Posterior vena cava (tissue), 2 donors: ENCODE data around the gene NEBL. TPM values are rescaled to one million over a fixed set of nuclear protein-coding genes. Genes with fewer than 3 reads are reported as not detected.

Source experiments
- DNase-seq: peaks from one replicate; pipeline ENCODE4 v3.0.0-alpha.2; 2020; ENCODE audit warnings: low spot score
- intact Hi-C, 2 donors: fragments of 100-400 bp; cut with DNase I; formaldehyde crosslinking; loops; one replicate each; pipeline versions ENCODE4 v1.14.1 to v1.14.2; 2022 to 2023
- total RNA-seq, 2 donors: library from RNA; stranded (reverse); fragmentation: NEBNext Ultra II Directional; extraction: Animal tissue kit (Norgen Biotek cat#: 25700); gene quantifications; one replicate each; pipeline ENCODE4 v1.2.1, GENCODE V29; 2021
- donor health status: DM: yes; HTN: yes; CAD: no.
- donor health status: DM: yes; HTN: yes; CAD: no.

Gene NEBL
- total RNA-seq, 2 donors from 2014 or later, result 3.1 to 3.5 TPM

GRCh38 chr10:20911626-20912025 lies 14.5 kb upstream of the NEBL start:
- intact Hi-C loops, result no loop called here
- DNase-seq, result no peak

DNA sequence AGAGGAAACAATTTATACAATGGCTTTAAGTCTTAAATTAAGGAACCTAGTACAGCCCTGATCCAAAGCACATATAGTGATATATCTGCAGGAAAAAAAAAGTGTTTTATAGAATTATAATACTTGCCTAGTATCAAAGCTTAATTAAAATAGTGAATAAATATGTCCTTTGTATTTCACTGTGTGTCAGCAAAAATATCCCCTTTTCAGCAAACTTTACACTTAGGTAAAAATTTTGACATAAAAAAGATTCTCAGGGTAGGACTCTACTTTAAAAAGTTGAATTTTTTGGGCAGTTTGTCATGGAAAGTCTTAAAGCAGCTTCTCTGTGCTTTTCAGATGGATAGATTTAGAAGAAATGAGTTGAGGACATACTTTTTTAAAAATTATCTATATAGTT lies 12.7 kb upstream of the NEBL start:
- intact Hi-C loops, result no loop called here

DNA sequence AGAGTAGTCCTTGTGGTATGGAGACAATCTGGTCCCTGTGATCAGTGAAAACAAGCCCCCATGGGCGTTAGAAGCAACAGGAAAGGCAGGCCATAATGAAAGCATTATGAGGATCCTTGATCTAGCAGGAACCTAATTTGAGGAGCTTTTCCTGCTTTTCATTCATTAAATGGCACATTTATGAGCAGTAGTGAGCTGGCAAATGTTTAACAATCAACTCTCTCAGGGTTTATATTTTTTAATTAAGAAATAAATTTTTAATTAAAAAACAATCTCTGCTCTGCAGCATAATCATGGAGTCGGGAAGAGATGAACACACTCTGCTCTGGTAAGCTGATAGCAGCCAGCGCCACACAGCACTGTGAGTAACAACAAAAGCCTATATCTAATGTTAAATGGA lies 11.3 kb upstream of the NEBL start:
- no peak for DNase-seq
- intact Hi-C loops, result no loop called here

More for the DNA sequence above, 12.7 kb upstream of the NEBL start:
- no peak for DNase-seq

GRCh38 chr10:20903635-20904390 lies 6.7 kb upstream of the NEBL start:
- intact Hi-C loops, result no loop called here
- DNase-seq, result no peak

- intact Hi-C loops, result no loop called here
- no peak for DNase-seq
Observed at GRCh38 chr10:20901110-20901509, 4.0 kb upstream of the NEBL start.

GRCh38 chr10:20898866-20899535 lies 1.9 kb upstream of the NEBL start:
- intact Hi-C loops, result no loop called here
- no peak for DNase-seq

GRCh38 chr10:20893297-20893696 lies 3.8 kb downstream of the NEBL start:
- intact Hi-C loops, result no loop called here

DNA sequence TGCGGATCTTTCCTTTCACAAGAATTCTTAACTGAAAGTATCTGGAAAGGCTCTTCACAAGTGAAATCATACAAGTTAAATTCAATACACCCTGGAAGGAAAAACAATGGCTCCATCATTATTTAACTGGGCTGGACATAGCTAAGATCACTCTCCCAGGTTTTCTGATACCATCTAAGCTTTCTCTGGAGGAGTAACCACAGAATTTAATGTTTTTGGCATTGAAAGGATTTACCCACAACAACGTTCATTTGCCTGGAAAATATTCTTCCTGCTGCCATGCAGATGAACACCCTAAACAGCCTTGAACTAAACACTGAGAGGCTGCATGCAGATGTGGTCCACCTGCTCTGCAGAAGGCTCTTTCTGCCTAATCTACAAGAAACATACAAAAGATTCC lies 4.3 kb downstream of the NEBL start:
- no peak for DNase-seq
- intact Hi-C loops, result no loop called here

More at GRCh38 chr10:20893297-20893696, 3.8 kb downstream of the NEBL start:
- DNase-seq, result no peak

- no peak for DNase-seq
- intact Hi-C loops, result no loop called here
Observed at GRCh38 chr10:20892011-20892585, 5.0 kb downstream of the NEBL start.

GRCh38 chr10:20891338-20891714 lies 5.8 kb downstream of the NEBL start:
- intact Hi-C loops, result no loop called here
- DNase-seq, result no peak

DNA sequence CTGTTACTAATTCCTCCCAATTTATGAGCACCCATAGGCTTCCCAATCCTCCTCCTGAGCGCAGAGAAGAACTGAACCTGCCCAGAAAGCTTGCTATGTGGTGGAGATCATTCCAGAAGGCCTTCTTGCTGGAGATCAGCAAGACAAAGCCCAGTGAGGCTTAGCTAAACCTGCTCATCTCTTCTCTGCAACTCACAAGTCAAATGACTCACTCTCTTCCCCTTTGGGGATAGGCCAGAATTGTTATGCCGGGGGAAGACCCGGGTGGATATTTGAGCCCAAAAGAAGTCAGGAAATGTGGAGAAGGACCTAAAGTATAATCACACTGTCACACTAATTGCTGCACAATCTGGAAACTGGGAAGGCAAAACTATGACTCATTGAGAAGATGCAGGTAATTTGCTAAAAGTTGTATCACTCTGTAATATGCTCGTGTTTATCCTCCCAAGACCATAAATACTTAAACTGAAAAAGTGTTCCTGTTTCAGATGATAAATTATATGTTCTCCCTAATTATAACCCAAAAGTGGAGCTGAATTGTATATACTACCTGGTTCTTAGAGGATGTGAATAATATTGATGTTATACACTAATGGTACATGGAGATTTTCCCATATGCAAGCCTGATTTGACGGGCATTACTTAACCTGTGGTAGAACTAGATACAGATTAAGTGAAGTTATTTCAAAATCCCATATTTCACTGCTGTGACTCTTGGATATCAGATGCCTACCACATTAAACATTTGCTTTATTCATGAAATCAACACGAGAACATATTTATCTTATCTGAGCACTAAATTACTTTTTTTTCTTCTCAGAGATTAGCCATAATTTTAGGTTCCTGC lies 6.4 kb downstream of the NEBL start:
- intact Hi-C loops, result no loop called here
- no peak for DNase-seq

DNA sequence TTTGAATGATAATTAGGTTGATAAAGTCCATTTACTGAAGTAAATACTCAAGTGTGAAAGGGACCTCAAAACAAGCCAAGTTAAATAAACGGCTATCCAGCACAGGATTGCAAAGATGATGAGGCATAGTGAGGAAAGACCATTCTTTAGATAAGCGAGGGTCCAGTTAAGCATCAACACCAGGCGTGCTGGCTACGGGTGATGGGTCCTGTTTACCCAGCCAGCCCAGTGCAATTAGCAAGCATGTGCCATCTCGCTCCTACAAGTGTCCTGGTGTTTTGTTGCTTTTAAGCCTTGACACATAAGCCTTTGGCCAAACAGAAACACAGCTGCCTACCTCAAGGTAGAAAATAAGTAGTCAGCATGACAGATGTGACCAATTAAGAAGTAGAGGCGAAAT lies 7.1 kb downstream of the NEBL start:
- intact Hi-C loops, result no loop called here
- no peak for DNase-seq

DNA sequence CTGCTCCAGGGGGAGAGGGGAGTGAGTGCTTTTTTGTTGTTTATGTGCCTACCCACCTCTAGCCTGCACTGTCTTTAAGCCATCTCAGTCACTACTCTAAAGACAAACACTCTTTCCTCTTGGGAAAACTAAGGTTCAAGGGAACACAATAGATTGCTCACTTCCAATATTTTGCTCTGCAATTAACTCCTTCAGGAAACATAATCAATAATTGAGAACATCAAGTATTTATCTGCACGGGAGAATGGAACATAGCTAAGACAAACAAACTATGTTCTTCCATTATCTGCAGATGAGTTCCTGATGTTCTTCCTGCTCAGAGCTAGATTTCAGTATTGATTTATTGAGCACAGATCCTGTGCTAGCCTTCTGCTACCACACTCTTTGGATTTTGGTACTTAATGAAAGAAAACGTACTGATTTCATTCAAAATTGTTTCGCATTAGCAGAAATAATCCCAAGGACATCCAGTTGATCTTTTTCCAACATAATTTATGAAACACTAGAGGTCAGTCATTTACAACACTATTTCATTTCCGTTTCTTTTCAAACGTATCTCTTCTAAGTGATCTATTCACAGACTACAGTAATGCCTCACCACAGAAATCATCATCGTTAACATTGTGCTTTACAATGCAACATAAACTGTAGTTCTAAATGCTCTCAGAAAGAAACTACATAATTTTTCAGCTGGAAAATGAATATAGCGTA lies 8.3 kb downstream of the NEBL start:
- no peak for DNase-seq
- intact Hi-C loops, result no loop called here

GRCh38 chr10:20887706-20888555 lies 9.2 kb downstream of the NEBL start:
- DNase-seq, result no peak
- intact Hi-C loops, result no loop called here

DNA sequence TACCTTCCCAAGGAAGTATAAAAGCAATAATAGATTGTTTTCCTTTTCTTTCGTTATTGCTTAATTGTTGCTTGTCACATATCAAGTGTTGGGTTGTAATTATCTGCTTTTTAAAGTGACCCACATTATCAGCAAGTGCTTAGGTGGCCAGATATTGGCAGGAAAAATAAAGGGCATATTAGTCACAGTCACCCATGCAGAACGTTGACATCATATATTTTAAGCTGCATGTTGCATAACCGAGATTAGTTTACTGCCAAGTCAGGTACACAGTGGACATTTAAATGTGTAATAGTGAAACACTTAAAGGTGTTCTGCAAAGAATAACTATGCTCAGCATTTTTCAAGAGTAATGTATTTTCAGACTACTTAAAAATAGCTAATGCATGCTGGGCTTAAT lies 11.4 kb downstream of the NEBL start:
- intact Hi-C loops, result no loop called here
- DNase-seq, result no peak

GRCh38 chr10:20883552-20883951 lies 13.6 kb downstream of the NEBL start:
- intact Hi-C loops, result no loop called here
- DNase-seq, result no peak

DNA sequence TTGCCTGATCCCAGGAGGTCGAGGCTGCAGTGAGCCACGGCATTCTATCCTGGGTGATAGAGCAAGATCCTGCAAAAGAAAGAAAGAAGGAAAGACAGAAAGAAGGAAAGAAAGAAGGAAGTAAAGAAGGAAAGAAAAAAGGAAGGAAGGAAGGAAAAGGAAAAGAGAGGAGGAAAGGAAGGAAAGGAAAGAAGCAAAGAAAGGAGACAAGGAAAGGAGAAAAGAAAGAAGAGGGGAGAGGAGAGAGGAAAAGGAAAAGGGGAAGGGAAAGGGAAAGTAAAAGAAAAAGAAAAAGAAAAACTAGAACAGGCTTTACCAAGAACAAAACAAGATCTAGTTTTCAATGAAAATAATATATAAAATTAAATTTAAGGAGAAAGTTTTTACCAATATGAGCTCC lies 15.0 kb downstream of the NEBL start:
- DNase-seq, result no peak
- intact Hi-C loops, result no loop called here

- no peak for DNase-seq
- intact Hi-C loops, result no loop called here
Observed at GRCh38 chr10:20879136-20879535, 18.0 kb downstream of the NEBL start.
